HEK293 (cell line): ENCODE results near the gene ATXN10.

Experiments used
- CTCF ChIA-PET: fragments of 350-600 bp; formaldehyde crosslinking; extraction: SDS; loops from one replicate; lab custom pipeline; 2021; ENCODE audit warnings: antibody characterized with exemption; lab: Yijun Ruan, JAX
- POLR2A ChIA-PET: fragments of 300-600 bp; formaldehyde crosslinking; extraction: SDS; loops from one replicate; lab custom pipeline; 2020; ENCODE audit warnings: antibody characterized with exemption, inconsistent platforms; lab: Yijun Ruan, JAX
- H3K27ac ChIP-seq: fragments of 200-500 bp; sonication (Bioruptor generic); 2 replicates; pipeline ENCODE4 v1.5.1; 2014; ENCODE audit warnings: low read depth, low read length, control low read depth, inconsistent platforms; ENCODE audit errors: extremely low read depth
- H3K36me3 ChIP-seq, 2 experiments: fragments of 200-500 bp in 1 of 2; sonication (Bioruptor generic) in 1 of 2; 1 replicate in 1 of 2; 2 replicates in 1 of 2; pipeline ENCODE4 v1.5.1; 2014 to 2017; ENCODE audit warnings: inconsistent platforms in 2 of 2, low read length in 2 of 2; ENCODE audit not compliant: control insufficient read depth in 2 of 2, insufficient read depth in 1 of 2
- H3K4me1 ChIP-seq: fragments of 200-500 bp; sonication (Bioruptor generic); 2 replicates; pipeline ENCODE4 v1.5.1; 2014; ENCODE audit warnings: mild to moderate bottlenecking, low read length, inconsistent platforms; ENCODE audit not compliant: control insufficient read depth, insufficient read depth
- H3K4me3 ChIP-seq: 2 replicates; pipeline ENCODE4 v1.5.1; 2011; ENCODE audit warnings: low read depth, mild to moderate bottlenecking, control low read depth, low read length, moderate library complexity
- H3K9me3 ChIP-seq: fragments of 200-500 bp; sonication (Bioruptor generic); 2 replicates; pipeline ENCODE4 v1.5.1; 2014; ENCODE audit warnings: low read depth, low read length, inconsistent platforms; ENCODE audit not compliant: control insufficient read depth, insufficient read depth
- AEBP2 ChIP-seq: fragments of 450-650 bp; formaldehyde crosslinking; IDR thresholded peaks from 2 replicates; pipeline ENCODE4 v1.5.1; 2016; ENCODE audit warnings: missing biosample characterization, missing genetic modification characterization, borderline replicate concordance
- ELK4 ChIP-seq: IDR thresholded peaks from 2 replicates; pipeline ENCODE4 v1.6.1; 2011; ENCODE audit warnings: mild to moderate bottlenecking, low read depth, low read length, borderline replicate concordance
- KLF1 ChIP-seq: fragments of 450-650 bp; formaldehyde crosslinking; IDR thresholded peaks from 2 replicates; pipeline ENCODE4 v1.5.1; 2016; ENCODE audit warnings: missing biosample characterization, missing genetic modification characterization
- RBAK ChIP-seq: fragments of 450-650 bp; formaldehyde crosslinking; IDR thresholded peaks from 2 replicates; pipeline ENCODE4 v1.5.1; 2016; ENCODE audit warnings: missing biosample characterization, missing genetic modification characterization
- SP3 ChIP-seq: fragments of 450-650 bp; formaldehyde crosslinking; IDR thresholded peaks from 2 replicates; pipeline ENCODE4 v1.5.1; 2016; ENCODE audit warnings: missing biosample characterization, missing genetic modification characterization
- YY1 ChIP-seq: fragments of 450-650 bp; formaldehyde crosslinking; IDR thresholded peaks from 2 replicates; pipeline ENCODE4 v1.5.1; 2018; ENCODE audit warnings: missing biosample characterization, missing genetic modification characterization
- ZBTB1 ChIP-seq: fragments of 450-650 bp; formaldehyde crosslinking; IDR thresholded peaks from 2 replicates; pipeline ENCODE4 v1.5.1; 2016; ENCODE audit warnings: missing biosample characterization, missing genetic modification characterization
- ZBTB44 ChIP-seq: fragments of 450-650 bp; IDR thresholded peaks from 2 replicates; pipeline ENCODE4 v1.5.1; 2018; ENCODE audit warnings: missing biosample characterization, mild to moderate bottlenecking, missing genetic modification characterization
- ZNF10 ChIP-seq: fragments of 450-650 bp; formaldehyde crosslinking; IDR thresholded peaks from 2 replicates; pipeline ENCODE4 v1.5.1; 2017; ENCODE audit warnings: missing biosample characterization, missing genetic modification characterization
- ZNF211 ChIP-seq: fragments of 450-650 bp; formaldehyde crosslinking; IDR thresholded peaks from 2 replicates; pipeline ENCODE4 v1.5.1; 2016; ENCODE audit warnings: low read depth, missing biosample characterization, missing genetic modification characterization
- ZNF214 ChIP-seq: fragments of 450-650 bp; formaldehyde crosslinking; IDR thresholded peaks from 2 replicates; pipeline ENCODE4 v1.5.1; 2017; ENCODE audit warnings: missing biosample characterization, mild to moderate bottlenecking, missing genetic modification characterization, borderline replicate concordance
- ZNF23 ChIP-seq: fragments of 450-650 bp; formaldehyde crosslinking; IDR thresholded peaks from 2 replicates; pipeline ENCODE4 v1.5.1; 2016; ENCODE audit warnings: missing biosample characterization, missing genetic modification characterization, borderline replicate concordance
- ZNF324 ChIP-seq: fragments of 450-650 bp; formaldehyde crosslinking; IDR thresholded peaks from 2 replicates; pipeline ENCODE4 v1.5.1; 2016; ENCODE audit warnings: missing biosample characterization, missing genetic modification characterization
- ZNF350 ChIP-seq: fragments of 450-650 bp; formaldehyde crosslinking; IDR thresholded peaks from 2 replicates; pipeline ENCODE4 v1.5.0; 2017; ENCODE audit warnings: missing biosample characterization, mild to moderate bottlenecking, missing genetic modification characterization
- ZNF426 ChIP-seq: fragments of 450-650 bp; formaldehyde crosslinking; IDR thresholded peaks from 2 replicates; pipeline ENCODE4 v1.5.1; 2017; ENCODE audit warnings: missing biosample characterization, missing genetic modification characterization, mild to moderate bottlenecking, inconsistent platforms, moderate library complexity
- ZNF433 ChIP-seq: fragments of 450-650 bp; formaldehyde crosslinking; IDR thresholded peaks from 2 replicates; pipeline ENCODE4 v1.5.1; 2016; ENCODE audit warnings: missing biosample characterization, missing genetic modification characterization, low read depth
- ZNF473 ChIP-seq: fragments of 450-650 bp; formaldehyde crosslinking; IDR thresholded peaks from 2 replicates; pipeline ENCODE4 v1.5.1; 2017; ENCODE audit warnings: missing biosample characterization, missing genetic modification characterization
- ZNF623 ChIP-seq: fragments of 450-650 bp; formaldehyde crosslinking; IDR thresholded peaks from 2 replicates; pipeline ENCODE4 v1.5.1; 2016; ENCODE audit warnings: missing biosample characterization, missing genetic modification characterization
- ZNF645 ChIP-seq: fragments of 450-650 bp; formaldehyde crosslinking; IDR thresholded peaks from 2 replicates; pipeline ENCODE4; 2016; ENCODE audit warnings: missing biosample characterization, missing genetic modification characterization
- ZNF747 ChIP-seq: fragments of 450-650 bp; formaldehyde crosslinking; IDR thresholded peaks from 2 replicates; pipeline ENCODE4 v1.5.1; 2016; ENCODE audit warnings: missing biosample characterization, missing genetic modification characterization
- ZNF76 ChIP-seq: fragments of 450-650 bp; formaldehyde crosslinking; IDR thresholded peaks from 2 replicates; pipeline ENCODE4; 2016; ENCODE audit warnings: low read depth, missing biosample characterization, missing genetic modification characterization, borderline replicate concordance
- ZNF843 ChIP-seq: fragments of 450-650 bp; formaldehyde crosslinking; IDR thresholded peaks from 2 replicates; pipeline ENCODE4 v1.5.1; 2016; ENCODE audit warnings: missing biosample characterization, missing genetic modification characterization

The ATXN10 gene

GRCh38 chr22:45880091-45880715, 208.6 kb downstream of the ATXN10 start (continued):
- TF ChIP-seq ZNF473 (tag by site-specific recombination) = no peak
- no peak for TF ChIP-seq ZNF10 (tag by site-specific recombination)
- no peak for TF ChIP-seq ZBTB1 (tag by site-specific recombination)
- TF ChIP-seq ZNF433 (tag by site-specific recombination) = no peak
- TF ChIP-seq YY1 = no peak
- TF ChIP-seq ZNF23 (tag by site-specific recombination) = no peak
- no peak for TF ChIP-seq ZNF645 (tag by site-specific recombination)
- no peak for TF ChIP-seq ZNF211
- TF ChIP-seq ZNF426 (tag by site-specific recombination) = no peak

- Histone ChIP-seq H3K27ac (no peak overlapping the region), H3K36me3 (no peaks in the 10 kb centered on the region)
- CTCF ChIA-PET = no interaction called here
- POLR2A ChIA-PET = no interaction called here
- TF ChIP-seq ZNF843 = no peak
- TF ChIP-seq ZNF324 (tag by site-specific recombination) = no peak
- TF ChIP-seq ZNF350 (tag by site-specific recombination) = no peak
- no peak for TF ChIP-seq ZNF76 (tag by site-specific recombination)
- no peak for TF ChIP-seq AEBP2
- TF ChIP-seq ZNF747 (tag by site-specific recombination) = no peak
- no peak for TF ChIP-seq RBAK (tag by site-specific recombination)
- TF ChIP-seq, all 188 proteins: peak for 0
- no peaks in the 10 kb centered on the region for H3K4me1 ChIP-seq
- H3K9me3 ChIP-seq = no peaks in the 10 kb centered on the region
- no peak overlapping the region for H3K4me3 ChIP-seq
Observed at GRCh38 chr22:45880716-45881523, 209.3 kb downstream of the ATXN10 start.

- Histone ChIP-seq H3K4me1 (no peaks in the 10 kb centered on the region), H3K4me3 (no peak overlapping the region), H3K36me3 (no peaks in the 10 kb centered on the region), H3K27ac (no peak overlapping the region), H3K9me3 (no peaks in the 10 kb centered on the region)
- ChIA-PET CTCF (no interaction called here), POLR2A (no interaction called here)
- TF ChIP-seq ZNF623 (tag by site-specific recombination) (no peak), SP3 (tag by site-specific recombination) (no peak), ZNF473 (tag by site-specific recombination) (no peak), KLF1 (tag by site-specific recombination) (no peak), ZBTB44 (tag by site-specific recombination) (no peak), ZNF214 (tag by site-specific recombination) (no peak), ELK4 (no peak)
Observed at GRCh38 chr22:45881524-45881875, 209.9 kb downstream of the ATXN10 start.
